ENCODE data around the gene BCLAF3.

The BCLAF3 gene

DNA sequence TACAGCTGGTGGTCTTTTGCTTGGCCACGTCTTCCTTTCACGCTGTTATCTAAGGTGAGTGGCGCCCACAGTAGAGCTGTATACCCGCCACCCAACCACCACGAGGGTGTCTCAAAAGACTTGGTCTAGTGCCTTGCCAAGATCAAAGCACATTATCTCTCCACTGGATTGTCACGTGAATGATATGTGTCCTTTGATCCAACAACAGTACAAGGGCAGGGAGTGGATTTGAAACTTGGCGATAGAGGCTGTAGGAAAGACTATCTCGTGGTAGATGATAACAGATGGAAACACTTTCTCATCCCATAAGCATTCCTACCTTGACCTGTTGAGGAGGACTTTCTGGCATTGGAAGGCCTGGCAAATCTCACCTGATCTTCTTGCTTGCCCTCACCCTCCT lies 37.7 kb upstream of the BCLAF3 start:
- no peaks in the 10 kb centered on the region for H3K36me3 ChIP-seq
- no peaks in the 10 kb centered on the region for H3K4me1 ChIP-seq (ENCODE audit: control insufficient read depth in 1 of 2, insufficient read depth in 1 of 2, low read depth in 1 of 2, low read length in 1 of 2)
- H3K4me3 ChIP-seq (ENCODE audit: low read depth in 1 of 2, low read length in 1 of 2), result no peak overlapping the region
- H3K27ac ChIP-seq, result no peak overlapping the region
- no peaks in the 10 kb centered on the region for H3K9me3 ChIP-seq
- TF ChIP-seq, protein P1, sequence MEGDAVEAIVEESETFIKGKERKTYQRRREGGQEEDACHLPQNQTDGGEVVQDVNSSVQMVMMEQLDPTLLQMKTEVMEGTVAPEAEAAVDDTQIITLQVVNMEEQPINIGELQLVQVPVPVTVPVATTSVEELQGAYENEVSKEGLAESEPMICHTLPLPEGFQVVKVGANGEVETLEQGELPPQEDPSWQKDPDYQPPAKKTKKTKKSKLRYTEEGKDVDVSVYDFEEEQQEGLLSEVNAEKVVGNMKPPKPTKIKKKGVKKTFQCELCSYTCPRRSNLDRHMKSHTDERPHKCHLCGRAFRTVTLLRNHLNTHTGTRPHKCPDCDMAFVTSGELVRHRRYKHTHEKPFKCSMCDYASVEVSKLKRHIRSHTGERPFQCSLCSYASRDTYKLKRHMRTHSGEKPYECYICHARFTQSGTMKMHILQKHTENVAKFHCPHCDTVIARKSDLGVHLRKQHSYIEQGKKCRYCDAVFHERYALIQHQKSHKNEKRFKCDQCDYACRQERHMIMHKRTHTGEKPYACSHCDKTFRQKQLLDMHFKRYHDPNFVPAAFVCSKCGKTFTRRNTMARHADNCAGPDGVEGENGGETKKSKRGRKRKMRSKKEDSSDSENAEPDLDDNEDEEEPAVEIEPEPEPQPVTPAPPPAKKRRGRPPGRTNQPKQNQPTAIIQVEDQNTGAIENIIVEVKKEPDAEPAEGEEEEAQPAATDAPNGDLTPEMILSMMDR (IDR thresholded peaks at IDR 0.05), result no peak
- H3K27me3 ChIP-seq, result no peaks in the 10 kb centered on the region

DNA sequence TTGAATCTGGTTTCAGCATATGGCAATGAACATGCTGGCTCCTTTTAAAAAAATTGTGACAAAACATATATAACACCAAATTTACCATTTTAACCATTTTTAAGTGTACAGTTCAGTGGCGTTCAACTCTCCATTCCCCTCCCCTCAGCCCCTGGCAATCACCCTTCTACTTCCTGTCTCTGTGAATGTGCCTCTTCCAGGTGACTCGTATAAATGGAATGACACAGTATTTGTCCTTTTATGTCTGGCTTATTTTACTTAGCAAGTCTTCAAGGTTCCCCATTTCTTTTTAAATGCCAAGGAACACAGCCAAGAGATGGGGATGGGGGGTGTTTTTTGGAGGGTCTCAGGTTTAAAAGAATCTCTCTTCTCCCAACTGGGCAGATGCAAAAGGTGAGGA lies 35.4 kb upstream of the BCLAF3 start:
- H3K27me3 ChIP-seq, result no peaks in the 10 kb centered on the region
- TF ChIP-seq, protein P1 (IDR thresholded peaks at IDR 0.05), result no peak
- no peak overlapping the region for H3K4me3 ChIP-seq (ENCODE audit: low read depth in 1 of 2, low read length in 1 of 2)
- H3K27ac ChIP-seq, result no peak overlapping the region
- no peaks in the 10 kb centered on the region for H3K36me3 ChIP-seq
- H3K4me1 ChIP-seq (ENCODE audit: control insufficient read depth in 1 of 2, insufficient read depth in 1 of 2, low read depth in 1 of 2, low read length in 1 of 2), result no peaks in the 10 kb centered on the region
- H3K9me3 ChIP-seq, result no peaks in the 10 kb centered on the region

DNA sequence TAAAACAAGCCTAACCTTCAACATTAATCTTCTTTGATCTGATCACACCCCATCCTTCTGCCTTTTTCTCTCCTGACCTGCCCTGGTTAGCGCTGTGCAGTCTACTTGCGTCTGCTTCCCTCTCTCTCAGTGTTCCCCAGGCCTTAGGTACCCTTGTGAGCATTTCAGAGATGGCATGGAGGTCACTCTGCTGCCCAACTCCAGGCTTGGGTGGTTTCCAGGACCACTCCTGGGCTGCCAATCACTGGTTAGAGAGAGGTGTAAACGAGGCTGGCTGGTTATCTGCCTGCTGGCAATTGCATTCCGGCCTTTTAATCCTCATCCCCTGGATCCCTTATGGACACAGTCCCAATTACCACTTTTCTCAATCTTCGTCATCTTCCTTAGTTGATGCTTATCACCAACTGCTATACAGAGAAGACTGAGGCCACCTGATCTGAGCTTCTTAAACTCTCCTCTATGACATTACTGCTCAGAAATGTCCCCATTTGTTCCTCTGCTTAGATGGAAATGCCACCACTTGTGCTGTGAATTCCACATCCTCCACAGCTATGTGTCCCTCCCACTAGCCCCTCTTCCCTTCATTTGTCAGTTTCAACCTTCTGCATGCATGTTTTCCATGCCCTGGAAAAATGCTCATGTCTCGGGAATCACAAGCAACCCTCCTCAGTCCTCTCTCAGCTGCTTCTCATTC lies 29.0 kb upstream of the BCLAF3 start:
- H3K36me3 ChIP-seq, result no peaks in the 10 kb centered on the region
- TF ChIP-seq, protein P1 (IDR thresholded peaks at IDR 0.05), result no peak
- H3K4me1 ChIP-seq (ENCODE audit: control insufficient read depth in 1 of 2, insufficient read depth in 1 of 2, low read depth in 1 of 2, low read length in 1 of 2), result no peaks in the 10 kb centered on the region
- no peak overlapping the region for H3K4me3 ChIP-seq (ENCODE audit: low read depth in 1 of 2, low read length in 1 of 2)
- no peaks in the 10 kb centered on the region for H3K9me3 ChIP-seq
- H3K27me3 ChIP-seq, result no peaks in the 10 kb centered on the region
- no peak overlapping the region for H3K27ac ChIP-seq

DNA sequence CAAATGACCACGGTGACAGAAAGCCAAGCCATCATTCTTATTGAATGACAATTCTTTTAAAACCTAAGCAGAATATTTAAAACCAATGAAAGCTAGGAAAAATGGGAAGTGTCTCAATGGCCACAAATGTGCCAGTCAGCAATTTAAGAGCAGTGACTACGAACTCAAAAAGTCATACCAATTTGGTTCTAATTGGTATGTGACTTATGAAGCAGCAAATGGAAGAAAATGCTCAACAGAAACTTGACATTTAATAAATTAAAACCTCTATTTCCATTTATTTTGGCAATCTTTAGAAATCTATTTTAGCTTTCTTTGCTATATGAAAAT lies 25.7 kb upstream of the BCLAF3 start:
- Histone ChIP-seq H3K4me1 (ENCODE audit: control insufficient read depth in 1 of 2, insufficient read depth in 1 of 2, low read depth in 1 of 2, low read length in 1 of 2) (no peaks in the 10 kb centered on the region), H3K27ac (no peak overlapping the region), H3K36me3 (no peaks in the 10 kb centered on the region), H3K4me3 (ENCODE audit: low read depth in 1 of 2, low read length in 1 of 2) (no peak overlapping the region), H3K27me3 (no peaks in the 10 kb centered on the region), H3K9me3 (no peaks in the 10 kb centered on the region)
- TF ChIP-seq, protein P1 (IDR thresholded peaks at IDR 0.05), result no peak

DNA sequence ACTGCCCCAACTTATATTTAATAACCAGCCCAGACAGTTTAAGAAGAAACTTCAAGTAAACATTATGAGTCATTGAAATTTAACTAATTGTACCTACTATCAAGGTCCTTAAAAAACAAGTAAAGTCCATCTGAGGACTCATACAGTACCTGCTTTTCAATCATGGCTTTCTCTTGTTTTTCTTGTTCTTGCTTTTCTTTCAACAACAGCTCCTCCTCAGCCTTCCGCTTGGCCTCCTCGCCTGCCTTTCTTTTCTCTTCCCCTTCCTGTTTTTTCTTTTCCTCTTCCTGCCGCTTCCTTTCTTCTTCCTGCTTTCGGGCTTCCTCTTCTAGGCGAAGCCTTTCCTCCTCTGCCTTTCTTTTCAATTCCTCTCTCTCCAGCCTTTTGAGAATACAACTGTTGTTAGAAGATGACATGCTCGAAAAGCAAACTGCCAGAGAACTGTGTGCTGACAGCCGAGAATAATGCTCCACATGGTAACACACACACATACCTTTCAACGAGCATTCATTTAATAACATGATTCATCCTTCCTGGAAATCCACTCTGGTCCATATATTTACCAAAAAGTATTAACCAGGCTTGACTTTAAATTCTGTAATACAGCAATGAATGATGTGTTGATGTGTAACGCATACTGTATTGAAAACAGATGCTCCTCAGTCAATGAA lies 25.2 kb upstream of the BCLAF3 start:
- H3K4me3 ChIP-seq (ENCODE audit: low read depth in 1 of 2, low read length in 1 of 2), result no peak overlapping the region
- H3K27me3 ChIP-seq, result no peaks in the 10 kb centered on the region
- H3K4me1 ChIP-seq (ENCODE audit: control insufficient read depth in 1 of 2, insufficient read depth in 1 of 2, low read depth in 1 of 2, low read length in 1 of 2), result no peaks in the 10 kb centered on the region
- TF ChIP-seq, protein P1 (IDR thresholded peaks at IDR 0.05), result no peak
- no peak overlapping the region for H3K27ac ChIP-seq
- no peaks in the 10 kb centered on the region for H3K9me3 ChIP-seq
- H3K36me3 ChIP-seq, result no peaks in the 10 kb centered on the region

Data from neutrophil (primary cell).